Measurements from ENCODE around the gene DNM2. TPM values are rescaled to one million over a fixed set of nuclear protein-coding genes. Genes with fewer than 3 reads are reported as not detected.

The DNM2 gene
- total and polyA plus RNA-seq, 2 of the 13 experiments (the other 11 are each of a cell fraction or from before 2014, with no cell fraction given), result 41.7 to 59.8 TPM

DNA sequence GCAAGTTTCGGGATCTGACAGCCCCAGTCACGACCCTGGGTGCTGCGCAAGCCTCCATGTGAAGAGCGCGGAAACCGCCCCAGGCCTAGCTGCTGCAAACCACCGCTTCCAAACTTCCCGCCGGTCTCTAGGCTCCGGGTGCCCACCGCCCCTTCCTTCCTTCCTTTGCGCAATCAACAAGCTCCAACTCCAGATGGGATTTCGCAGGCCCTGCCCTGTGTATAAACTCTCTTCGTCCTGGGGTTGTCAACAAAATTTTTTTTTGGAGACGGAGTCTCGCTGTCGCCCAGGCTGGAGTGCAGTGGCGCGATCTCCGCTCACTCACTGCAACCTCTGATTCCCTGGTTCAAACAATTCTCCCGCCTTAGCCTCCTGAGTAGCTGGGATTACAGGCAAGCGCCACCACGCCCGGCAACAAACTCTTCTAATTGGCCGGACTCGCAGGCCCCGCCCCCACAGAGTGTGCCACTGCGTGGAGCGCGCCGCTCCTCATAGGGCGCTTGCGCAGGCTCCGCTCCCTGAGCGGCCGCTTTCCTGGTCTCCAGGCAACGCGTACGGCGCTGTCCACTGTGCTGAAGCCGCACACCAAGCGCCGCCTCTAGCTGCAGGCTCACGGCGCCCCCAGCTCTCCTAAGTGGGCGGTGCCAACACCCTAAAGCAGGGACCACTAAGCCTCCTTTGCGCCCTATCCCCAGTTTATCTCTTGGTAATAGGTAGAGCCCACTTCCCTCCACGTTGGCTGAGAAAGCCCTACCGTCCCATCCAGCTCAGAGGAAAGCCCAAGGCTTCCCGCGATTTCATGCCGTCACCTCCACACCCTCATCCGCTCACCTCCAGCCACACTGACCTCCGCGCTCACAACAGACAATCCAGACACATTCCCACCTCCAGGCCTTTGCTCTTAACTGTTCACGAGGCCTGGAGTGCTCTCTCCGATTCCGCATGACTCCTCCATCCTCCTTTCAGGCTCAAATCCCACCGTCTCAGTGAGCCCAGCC lies 22.2 kb upstream of the DNM2 start (continued):
- TF ChIP-seq ZNF781 (CRISPR knock-in tag; IDR thresholded peaks at IDR 0.05; ENCODE audit: borderline replicate concordance, not compliant biosample characterization), result peak; percentile 95
- peak; percentile 79; the same call in 1 of the 2 replicates for TF ChIP-seq MIER3 (CRISPR knock-in tag; IDR thresholded peaks at IDR 0.05; ENCODE audit: borderline replicate concordance)
- no peak for TF ChIP-seq HDAC6 (IDR thresholded peaks at IDR 0.05; ENCODE audit: low read depth, low read length)
- peak; percentile 91 for TF ChIP-seq MEIS1 (CRISPR knock-in tag; IDR thresholded peaks at IDR 0.05; ENCODE audit: borderline replicate concordance)
- TF ChIP-seq SALL1 (CRISPR knock-in tag; IDR thresholded peaks at IDR 0.05), result peak; percentile 97
- peak; percentile 97; the same call in 1 of the 2 replicates for TF ChIP-seq KDM4B (CRISPR knock-in tag; IDR thresholded peaks at IDR 0.05)
- TF ChIP-seq ZNF710 (CRISPR knock-in tag; IDR thresholded peaks at IDR 0.05; ENCODE audit: borderline replicate concordance), result no peak; the same call in 1 of the 2 replicates
- TF ChIP-seq HHEX (CRISPR knock-in tag; IDR thresholded peaks at IDR 0.05), result no peak
- peak; percentile 90; the same call in 1 of the 2 replicates for TF ChIP-seq SP140L (CRISPR knock-in tag; IDR thresholded peaks at IDR 0.05; ENCODE audit: borderline replicate concordance)
- TF ChIP-seq USF2 (IDR thresholded peaks at IDR 0.05; ENCODE audit: low read depth, low read length), result no peak
- TF ChIP-seq USF2 (CRISPR knock-in tag; IDR thresholded peaks at IDR 0.05; ENCODE audit: borderline replicate concordance), result no peak
- TF ChIP-seq, protein P1, sequence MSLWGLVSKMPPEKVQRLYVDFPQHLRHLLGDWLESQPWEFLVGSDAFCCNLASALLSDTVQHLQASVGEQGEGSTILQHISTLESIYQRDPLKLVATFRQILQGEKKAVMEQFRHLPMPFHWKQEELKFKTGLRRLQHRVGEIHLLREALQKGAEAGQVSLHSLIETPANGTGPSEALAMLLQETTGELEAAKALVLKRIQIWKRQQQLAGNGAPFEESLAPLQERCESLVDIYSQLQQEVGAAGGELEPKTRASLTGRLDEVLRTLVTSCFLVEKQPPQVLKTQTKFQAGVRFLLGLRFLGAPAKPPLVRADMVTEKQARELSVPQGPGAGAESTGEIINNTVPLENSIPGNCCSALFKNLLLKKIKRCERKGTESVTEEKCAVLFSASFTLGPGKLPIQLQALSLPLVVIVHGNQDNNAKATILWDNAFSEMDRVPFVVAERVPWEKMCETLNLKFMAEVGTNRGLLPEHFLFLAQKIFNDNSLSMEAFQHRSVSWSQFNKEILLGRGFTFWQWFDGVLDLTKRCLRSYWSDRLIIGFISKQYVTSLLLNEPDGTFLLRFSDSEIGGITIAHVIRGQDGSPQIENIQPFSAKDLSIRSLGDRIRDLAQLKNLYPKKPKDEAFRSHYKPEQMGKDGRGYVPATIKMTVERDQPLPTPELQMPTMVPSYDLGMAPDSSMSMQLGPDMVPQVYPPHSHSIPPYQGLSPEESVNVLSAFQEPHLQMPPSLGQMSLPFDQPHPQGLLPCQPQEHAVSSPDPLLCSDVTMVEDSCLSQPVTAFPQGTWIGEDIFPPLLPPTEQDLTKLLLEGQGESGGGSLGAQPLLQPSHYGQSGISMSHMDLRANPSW (CRISPR knock-in tag; IDR thresholded peaks at IDR 0.05; ENCODE audit: borderline replicate concordance), result no peak
- 0 out of 2 replicates have a peak, but pooled peaks have one; percentile 38 for TF ChIP-seq ZNF670 (CRISPR knock-in tag; IDR thresholded peaks at IDR 0.05; ENCODE audit: borderline replicate concordance)
- 0 out of 2 replicates have a peak, but pooled peaks have one; percentile 34 for TF ChIP-seq ZNF652 (CRISPR knock-in tag; IDR thresholded peaks at IDR 0.05; ENCODE audit: borderline replicate concordance, low read depth)
- TF ChIP-seq ONECUT2 (CRISPR knock-in tag; IDR thresholded peaks at IDR 0.05), result 0 out of 2 replicates have a peak, but pooled peaks have one; percentile 17
- peak; percentile 82; the same call in 1 of the 2 replicates for TF ChIP-seq YEATS2 (CRISPR knock-in tag; IDR thresholded peaks at IDR 0.05; ENCODE audit: borderline replicate concordance)
- no peak for TF ChIP-seq IKZF1 (IDR thresholded peaks at IDR 0.05)
- TF ChIP-seq ASH2L (IDR thresholded peaks at IDR 0.05; ENCODE audit: insufficient read length, low read depth, low read length), result no peak
- TF ChIP-seq, protein P2, sequence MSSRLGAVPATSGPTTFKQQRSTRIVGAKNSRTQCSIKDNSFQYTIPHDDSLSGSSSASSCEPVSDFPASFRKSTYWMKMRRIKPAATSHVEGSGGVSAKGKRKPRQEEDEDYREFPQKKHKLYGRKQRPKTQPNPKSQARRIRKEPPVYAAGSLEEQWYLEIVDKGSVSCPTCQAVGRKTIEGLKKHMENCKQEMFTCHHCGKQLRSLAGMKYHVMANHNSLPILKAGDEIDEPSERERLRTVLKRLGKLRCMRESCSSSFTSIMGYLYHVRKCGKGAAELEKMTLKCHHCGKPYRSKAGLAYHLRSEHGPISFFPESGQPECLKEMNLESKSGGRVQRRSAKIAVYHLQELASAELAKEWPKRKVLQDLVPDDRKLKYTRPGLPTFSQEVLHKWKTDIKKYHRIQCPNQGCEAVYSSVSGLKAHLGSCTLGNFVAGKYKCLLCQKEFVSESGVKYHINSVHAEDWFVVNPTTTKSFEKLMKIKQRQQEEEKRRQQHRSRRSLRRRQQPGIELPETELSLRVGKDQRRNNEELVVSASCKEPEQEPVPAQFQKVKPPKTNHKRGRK (CRISPR knock-in tag; IDR thresholded peaks at IDR 0.05), result no peak

Data from HepG2 (cell line).